Left ventricle myocardium inferior (tissue), 1 donor: ENCODE data around the gene DMRT2. TPM values are rescaled to one million over a fixed set of nuclear protein-coding genes. Genes with fewer than 3 reads are reported as not detected.

Source experiments
- DNase-seq: peaks from one replicate; pipeline ENCODE4 v3.0.0-alpha.2; 2020
- H3K27ac ChIP-seq: fragments of 200-600 bp; replicated peaks from 2 replicates; pipeline ENCODE4 v1.8.0; 2021
- H3K27me3 ChIP-seq: fragments of 200-600 bp; 2 replicates; pipeline ENCODE4 v1.8.0; 2021; ENCODE audit warnings: low read depth
- H3K36me3 ChIP-seq: fragments of 200-600 bp; 2 replicates; pipeline ENCODE4 v1.8.0; 2021
- H3K4me1 ChIP-seq: fragments of 200-600 bp; 2 replicates; pipeline ENCODE4 v1.8.0; 2021
- H3K4me3 ChIP-seq: fragments of 200-600 bp; 2 replicates; pipeline ENCODE4 v1.8.0; 2021; ENCODE audit warnings: mild to moderate bottlenecking, moderate library complexity
- H3K9me3 ChIP-seq: fragments of 200-600 bp; replicated peaks from 2 replicates; pipeline ENCODE4 v1.8.0; 2021
- intact Hi-C: fragments of 100-400 bp; cut with micrococcal nuclease; formaldehyde crosslinking; loops from one replicate; pipeline ENCODE4 v1.11.0; 2022
- total RNA-seq: library from RNA; stranded (reverse); fragmentation: NEBNext Ultra II Directional; extraction: Animal tissue kit (Norgen Biotek cat#: 25700); gene quantifications from one replicate; pipeline ENCODE4 v1.2.1, GENCODE V29; 2021
- TF ChIP-seq, protein P1 (sequence below): fragments of 200-600 bp; IDR thresholded peaks from 2 replicates; pipeline ENCODE4 v1.8.0; 2021; ENCODE audit warnings: antibody characterized with exemption, mild to moderate bottlenecking, borderline replicate concordance
- donor health status: DM: no; HTN: yes; CAD: no; lungs with severe emphysema.

Gene DMRT2
- total RNA-seq, 1 donor from 2014 or later, result not detected

DNA sequence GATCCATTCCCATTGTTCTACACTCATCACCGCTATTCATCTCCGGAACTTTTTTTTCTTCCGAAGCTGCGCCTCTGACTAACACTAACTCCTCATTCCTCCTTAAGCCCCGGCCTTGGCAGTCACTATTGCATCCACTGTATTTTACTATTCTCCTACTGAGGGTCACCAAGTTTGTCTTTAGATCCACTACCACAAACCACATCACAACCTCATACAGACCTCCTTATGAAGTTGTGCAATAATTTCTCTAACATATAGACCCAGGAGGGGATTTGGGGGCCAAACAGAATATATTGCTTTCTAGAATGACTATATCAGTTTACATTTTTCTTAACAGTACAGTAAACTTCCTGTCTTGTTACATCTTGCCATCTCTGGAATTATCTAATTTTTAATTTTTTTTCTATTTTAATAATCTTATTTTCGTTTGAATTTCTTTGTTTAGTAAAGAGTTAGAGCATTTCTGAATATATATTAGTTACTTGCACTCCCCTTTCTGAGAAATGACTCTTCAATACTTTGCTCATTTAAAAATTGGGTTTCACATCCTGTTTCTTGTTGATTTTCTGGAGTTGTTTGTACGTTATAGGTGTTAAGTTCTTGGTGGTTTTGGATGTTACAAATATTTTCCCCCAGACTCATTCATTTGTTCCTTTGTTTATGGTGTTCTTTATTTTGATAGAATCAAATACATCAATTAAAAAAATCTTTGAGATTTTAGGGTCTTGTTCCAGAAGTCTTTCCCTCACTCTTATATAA lies 37.1 kb downstream of the DMRT2 start:
- no peaks in the 10 kb centered on the region for H3K36me3 ChIP-seq
- intact Hi-C loops, result no loop called here
- peaks cover 3% of the 10 kb centered on the region for H3K27me3 ChIP-seq
- DNase-seq, result no peak
- no peak overlapping the region for H3K27ac ChIP-seq
- H3K4me3 ChIP-seq, result no peak overlapping the region
- H3K9me3 ChIP-seq, result no peaks in the 10 kb centered on the region
- H3K4me1 ChIP-seq, result peaks cover 3% of the 10 kb centered on the region
- TF ChIP-seq, protein P1, sequence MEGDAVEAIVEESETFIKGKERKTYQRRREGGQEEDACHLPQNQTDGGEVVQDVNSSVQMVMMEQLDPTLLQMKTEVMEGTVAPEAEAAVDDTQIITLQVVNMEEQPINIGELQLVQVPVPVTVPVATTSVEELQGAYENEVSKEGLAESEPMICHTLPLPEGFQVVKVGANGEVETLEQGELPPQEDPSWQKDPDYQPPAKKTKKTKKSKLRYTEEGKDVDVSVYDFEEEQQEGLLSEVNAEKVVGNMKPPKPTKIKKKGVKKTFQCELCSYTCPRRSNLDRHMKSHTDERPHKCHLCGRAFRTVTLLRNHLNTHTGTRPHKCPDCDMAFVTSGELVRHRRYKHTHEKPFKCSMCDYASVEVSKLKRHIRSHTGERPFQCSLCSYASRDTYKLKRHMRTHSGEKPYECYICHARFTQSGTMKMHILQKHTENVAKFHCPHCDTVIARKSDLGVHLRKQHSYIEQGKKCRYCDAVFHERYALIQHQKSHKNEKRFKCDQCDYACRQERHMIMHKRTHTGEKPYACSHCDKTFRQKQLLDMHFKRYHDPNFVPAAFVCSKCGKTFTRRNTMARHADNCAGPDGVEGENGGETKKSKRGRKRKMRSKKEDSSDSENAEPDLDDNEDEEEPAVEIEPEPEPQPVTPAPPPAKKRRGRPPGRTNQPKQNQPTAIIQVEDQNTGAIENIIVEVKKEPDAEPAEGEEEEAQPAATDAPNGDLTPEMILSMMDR, result no peak

DNA sequence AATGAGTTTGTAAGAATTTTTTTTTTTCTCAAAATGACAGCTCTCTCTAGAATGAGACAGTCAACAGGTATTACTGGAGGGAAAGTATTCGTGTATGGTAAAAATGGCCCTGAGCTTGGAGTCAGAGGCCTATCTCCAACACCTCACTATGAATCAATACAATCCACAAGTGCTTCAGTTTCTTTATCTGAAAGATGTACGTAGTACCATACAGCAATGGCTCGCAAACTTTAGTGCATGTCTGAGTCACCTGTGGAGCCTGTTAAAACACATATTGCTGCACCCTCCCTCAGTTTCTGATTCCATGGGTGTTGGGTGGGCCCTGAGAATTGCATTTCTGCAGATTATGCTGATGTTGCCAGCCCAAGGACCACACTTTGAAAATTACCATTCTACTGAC lies 44.6 kb downstream of the DMRT2 start:
- peaks cover 19% of the 10 kb centered on the region for H3K27me3 ChIP-seq
- no peaks in the 10 kb centered on the region for H3K9me3 ChIP-seq
- intact Hi-C loops, result no loop called here
- H3K27ac ChIP-seq, result no peak overlapping the region
- no peaks in the 10 kb centered on the region for H3K4me1 ChIP-seq
- H3K4me3 ChIP-seq, result no peak overlapping the region
- TF ChIP-seq, protein P1, result no peak
- H3K36me3 ChIP-seq, result no peaks in the 10 kb centered on the region
- DNase-seq, result no peak

DNA sequence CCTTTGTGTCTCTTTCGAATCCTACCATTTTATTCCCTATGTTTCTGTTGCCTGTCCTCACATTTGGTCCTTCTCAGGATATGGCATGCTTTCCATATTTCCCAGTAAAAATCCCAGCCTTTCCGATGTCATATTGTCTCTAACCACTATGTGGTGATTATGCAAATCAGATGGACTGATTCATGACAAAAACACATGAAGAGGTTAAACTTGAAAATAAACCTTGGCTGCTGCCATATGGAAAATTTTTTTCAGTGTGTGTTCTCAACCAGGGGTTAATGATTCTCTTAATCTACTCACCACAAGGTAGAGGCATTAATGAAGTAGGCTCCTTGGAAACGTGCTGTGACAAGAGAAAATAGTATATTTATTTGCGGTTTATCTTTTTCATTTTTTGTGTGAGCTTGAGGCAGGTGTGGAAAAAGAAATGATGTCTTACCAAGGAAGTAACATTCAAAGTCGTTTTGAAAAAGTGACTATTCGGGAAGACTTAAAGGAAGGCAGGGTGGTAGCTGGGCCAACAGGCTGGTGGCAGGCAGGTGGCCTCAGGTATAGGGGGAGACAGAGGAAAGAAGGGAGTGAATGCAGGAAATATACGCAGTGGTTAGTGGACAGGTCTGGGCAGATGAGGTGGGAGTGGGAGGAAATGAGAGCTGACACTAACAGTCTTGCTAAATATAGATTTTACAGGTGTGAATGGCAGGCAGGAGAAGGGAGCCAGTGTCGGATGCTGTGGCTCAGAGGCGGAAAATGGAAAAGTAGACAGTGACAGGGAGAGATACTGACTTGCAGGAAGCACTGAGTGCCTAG lies 46.2 kb downstream of the DMRT2 start:
- no peak for DNase-seq
- Histone ChIP-seq H3K27me3 (peaks cover 21% of the 10 kb centered on the region), H3K4me1 (no peaks in the 10 kb centered on the region), H3K4me3 (no peak overlapping the region), H3K36me3 (no peaks in the 10 kb centered on the region), H3K27ac (no peak overlapping the region), H3K9me3 (no peaks in the 10 kb centered on the region)
- TF ChIP-seq, protein P1, result no peak
- intact Hi-C loops, result no loop called here

DNA sequence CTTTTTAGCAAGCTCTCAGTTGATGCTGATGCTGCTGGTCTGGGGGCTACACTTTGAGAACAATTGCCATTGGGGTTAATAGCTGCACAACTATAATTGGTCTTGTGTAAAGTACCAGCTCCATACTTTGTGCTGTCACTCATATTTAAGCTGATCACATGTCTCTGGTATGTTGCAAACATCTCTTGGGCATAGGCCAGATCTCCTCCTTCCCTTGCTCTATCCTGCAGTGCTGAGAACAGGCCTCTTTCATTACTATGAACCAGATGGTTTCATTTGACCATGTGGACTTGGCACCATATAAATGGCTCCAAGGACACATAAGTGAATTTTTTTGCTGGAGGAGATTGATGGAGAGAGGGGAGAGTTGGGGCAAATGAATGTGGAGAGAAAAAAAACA lies 48.4 kb downstream of the DMRT2 start:
- peaks cover 21% of the 10 kb centered on the region for H3K27me3 ChIP-seq

DNA sequence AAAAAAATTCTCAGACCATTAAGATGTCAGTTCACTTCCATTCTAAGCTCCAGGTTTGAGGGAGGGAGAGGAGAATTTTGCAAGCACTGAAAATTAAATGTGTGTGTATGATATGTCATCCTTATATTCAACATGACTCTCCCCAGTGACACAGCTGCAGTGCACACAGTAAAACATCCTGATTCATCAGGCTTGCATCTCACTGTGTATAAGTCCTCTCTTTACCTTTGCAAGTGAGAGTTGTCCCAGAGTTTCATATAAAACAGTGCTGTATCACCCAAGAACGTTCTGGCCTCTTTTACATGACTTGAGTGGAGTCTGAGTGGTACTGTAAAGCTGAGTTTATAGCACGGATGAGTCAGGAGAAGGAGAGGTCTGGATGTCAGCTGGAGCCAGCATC lies 50.0 kb downstream of the DMRT2 start:
- Histone ChIP-seq H3K4me3 (no peak overlapping the region), H3K4me1 (peaks cover 9% of the 10 kb centered on the region), H3K36me3 (no peaks in the 10 kb centered on the region), H3K9me3 (peaks cover 10% of the 10 kb centered on the region), H3K27me3 (peaks cover 21% of the 10 kb centered on the region), H3K27ac (no peak overlapping the region)
- intact Hi-C loops, result no loop called here
- TF ChIP-seq, protein P1, result no peak
- DNase-seq, result no peak

More for the DNA sequence above, 48.4 kb downstream of the DMRT2 start:
- no peaks in the 10 kb centered on the region for H3K36me3 ChIP-seq
- H3K4me1 ChIP-seq, result peaks cover 9% of the 10 kb centered on the region
- TF ChIP-seq, protein P1, result no peak
- no peak for DNase-seq
- intact Hi-C loops, result no loop called here
- no peaks in the 10 kb centered on the region for H3K9me3 ChIP-seq
- H3K27ac ChIP-seq, result no peak overlapping the region
- H3K4me3 ChIP-seq, result no peak overlapping the region
